Colonic mucosa (tissue), 4 donors: ENCODE data around the gene XPR1. TPM values are rescaled to one million over a fixed set of nuclear protein-coding genes. Genes with fewer than 3 reads are reported as not detected.

ENCODE experiments used
- DNase-seq: peaks from one replicate; pipeline ENCODE4 v3.0.0-alpha.2; 2020
- H3K27ac ChIP-seq: fragments of 200-600 bp; one replicate; pipeline ENCODE4 v1.8.0; 2021
- H3K27me3 ChIP-seq: fragments of 200-600 bp; one replicate; pipeline ENCODE4 v1.8.0; 2021
- H3K36me3 ChIP-seq: fragments of 200-600 bp; one replicate; pipeline ENCODE4 v1.8.0; 2021
- H3K4me1 ChIP-seq: fragments of 200-600 bp; one replicate; pipeline ENCODE4 v1.8.0; 2021; ENCODE audit warnings: mild to moderate bottlenecking
- H3K4me3 ChIP-seq: fragments of 200-600 bp; one replicate; pipeline ENCODE4 v1.8.0; 2021
- H3K9ac ChIP-seq, 2 donors: one replicate each; pipeline ENCODE4 v1.7.0; 2013; ENCODE audit warnings: control low read depth in 2 of 2, low read depth in 2 of 2, low read length in 2 of 2
- H3K9me3 ChIP-seq: fragments of 200-600 bp; one replicate; pipeline ENCODE4 v1.8.0; 2021
- intact Hi-C: fragments of 100-400 bp; cut with DNase I; formaldehyde crosslinking; loops from one replicate; pipeline ENCODE4 v1.14.1; 2022
- total RNA-seq, 2 donors: library from RNA; stranded (reverse); fragmentation: NEBNext Ultra II Directional in 1 of 2; extraction: Animal tissue kit (Norgen Biotek cat#: 25700) in 1 of 2; gene quantifications; one replicate each; pipeline ENCODE4 v1.2.1, GENCODE V29; 2021
- TF ChIP-seq, protein P1 (sequence below): fragments of 200-600 bp; IDR thresholded peaks from one replicate; pipeline ENCODE4 v1.8.0; 2022; ENCODE audit warnings: antibody characterized with exemption, mild to moderate bottlenecking
- donor health status: healthy.
- donor health status: DM: no; HTN: no; CAD: no.
- donor health status: DM: no; HTN: no; CAD: no.

The XPR1 gene
- total RNA-seq, 2 donors from 2014 or later: 20.5 to 25.8 TPM

- no peaks in the 10 kb centered on the region for H3K36me3 ChIP-seq
Observed at GRCh38 chr1:180614730-180615129, 17.1 kb upstream of the XPR1 start.

DNA sequence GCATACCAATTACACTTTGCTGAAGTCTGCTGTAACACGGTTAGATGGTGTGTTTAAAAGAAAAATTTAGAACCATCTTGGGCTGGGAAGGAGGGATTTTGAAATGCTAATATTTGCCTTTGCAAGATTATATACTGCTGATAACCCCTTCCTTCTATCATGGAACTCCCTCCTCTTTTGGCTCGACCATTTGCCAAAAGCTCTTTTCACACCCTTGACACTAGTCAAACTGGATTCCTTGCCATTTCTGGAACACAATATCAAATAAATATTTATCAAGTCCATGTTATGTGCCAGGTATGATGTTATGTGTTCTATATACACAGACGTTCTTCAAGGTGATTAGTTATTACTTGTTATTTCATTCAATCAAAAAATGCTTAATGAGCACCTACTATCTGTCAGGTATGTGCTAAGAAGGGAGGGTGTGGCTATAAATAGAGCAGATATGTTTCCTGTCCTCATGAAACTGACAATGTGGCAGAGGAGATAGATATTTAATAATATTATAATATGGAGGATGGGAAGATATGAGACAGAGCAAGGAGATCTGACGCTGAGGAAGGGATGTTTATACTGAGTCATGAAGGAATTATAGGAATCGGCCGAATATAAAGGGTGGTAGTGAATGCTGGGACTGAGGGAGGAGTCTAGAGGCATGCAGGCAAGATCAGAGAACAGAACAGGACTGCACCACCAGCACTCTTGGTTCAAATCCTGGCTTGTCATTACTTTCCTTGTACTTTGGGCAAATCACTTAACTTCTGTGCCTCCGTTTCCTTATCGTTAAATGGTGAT is 16.1 kb upstream of the XPR1 start:
- Histone ChIP-seq H3K27ac (no peak overlapping the region), H3K36me3 (no peaks in the 10 kb centered on the region), H3K4me1 (no peaks in the 10 kb centered on the region), H3K4me3 (no peak overlapping the region), H3K27me3 (no peaks in the 10 kb centered on the region), H3K9me3 (no peaks in the 10 kb centered on the region), H3K9ac (no peak overlapping the region)
- intact Hi-C loops: no loop called here
- TF ChIP-seq, protein P1, sequence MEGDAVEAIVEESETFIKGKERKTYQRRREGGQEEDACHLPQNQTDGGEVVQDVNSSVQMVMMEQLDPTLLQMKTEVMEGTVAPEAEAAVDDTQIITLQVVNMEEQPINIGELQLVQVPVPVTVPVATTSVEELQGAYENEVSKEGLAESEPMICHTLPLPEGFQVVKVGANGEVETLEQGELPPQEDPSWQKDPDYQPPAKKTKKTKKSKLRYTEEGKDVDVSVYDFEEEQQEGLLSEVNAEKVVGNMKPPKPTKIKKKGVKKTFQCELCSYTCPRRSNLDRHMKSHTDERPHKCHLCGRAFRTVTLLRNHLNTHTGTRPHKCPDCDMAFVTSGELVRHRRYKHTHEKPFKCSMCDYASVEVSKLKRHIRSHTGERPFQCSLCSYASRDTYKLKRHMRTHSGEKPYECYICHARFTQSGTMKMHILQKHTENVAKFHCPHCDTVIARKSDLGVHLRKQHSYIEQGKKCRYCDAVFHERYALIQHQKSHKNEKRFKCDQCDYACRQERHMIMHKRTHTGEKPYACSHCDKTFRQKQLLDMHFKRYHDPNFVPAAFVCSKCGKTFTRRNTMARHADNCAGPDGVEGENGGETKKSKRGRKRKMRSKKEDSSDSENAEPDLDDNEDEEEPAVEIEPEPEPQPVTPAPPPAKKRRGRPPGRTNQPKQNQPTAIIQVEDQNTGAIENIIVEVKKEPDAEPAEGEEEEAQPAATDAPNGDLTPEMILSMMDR: no peak
- no peak for DNase-seq

More at GRCh38 chr1:180614730-180615129, 17.1 kb upstream of the XPR1 start:
- Histone ChIP-seq H3K4me1 (no peaks in the 10 kb centered on the region), H3K9me3 (no peaks in the 10 kb centered on the region), H3K4me3 (no peak overlapping the region), H3K27me3 (no peaks in the 10 kb centered on the region), H3K27ac (no peak overlapping the region), H3K9ac (no peak overlapping the region)
- intact Hi-C loops: no loop called here
- TF ChIP-seq, protein P1: no peak
- DNase-seq: no peak

GRCh38 chr1:180616439-180616838 is 15.4 kb upstream of the XPR1 start:
- no peak overlapping the region for H3K4me3 ChIP-seq
- H3K36me3 ChIP-seq: no peaks in the 10 kb centered on the region
- no peaks in the 10 kb centered on the region for H3K9me3 ChIP-seq
- H3K4me1 ChIP-seq: no peaks in the 10 kb centered on the region
- TF ChIP-seq, protein P1: no peak
- intact Hi-C loops: no loop called here
- H3K9ac ChIP-seq: no peak overlapping the region
- no peaks in the 10 kb centered on the region for H3K27me3 ChIP-seq
- no peak for DNase-seq
- H3K27ac ChIP-seq: no peak overlapping the region

DNA sequence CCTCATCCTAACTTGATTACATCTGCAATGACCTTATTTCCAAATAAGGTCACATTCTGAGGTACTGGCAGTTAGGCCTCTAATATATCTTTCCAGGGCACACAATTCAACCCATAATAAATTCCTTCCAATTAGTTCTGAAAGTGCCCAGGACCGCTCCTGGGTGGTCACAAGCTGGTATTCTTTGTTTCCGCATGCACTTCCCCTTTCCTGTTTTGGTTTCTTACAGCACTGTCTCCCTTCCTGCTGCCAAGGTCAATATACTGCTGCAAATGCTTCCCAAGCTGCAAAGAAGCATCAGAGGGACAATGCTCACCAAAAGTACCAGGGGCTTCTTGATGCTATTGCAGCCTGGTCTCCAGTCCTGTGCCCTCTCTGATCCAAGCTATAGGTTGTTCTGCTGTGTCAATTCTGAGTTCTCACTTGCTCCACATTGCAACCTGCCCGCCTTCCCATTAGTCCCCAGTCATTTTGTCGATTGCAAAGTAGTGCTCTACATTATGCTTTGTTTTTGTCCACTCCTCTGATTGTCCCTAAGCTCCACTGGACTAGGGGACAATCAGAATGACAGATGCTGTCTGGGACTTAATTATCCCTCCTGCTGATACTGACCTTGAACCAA is 13.9 kb upstream of the XPR1 start:
- H3K27me3 ChIP-seq: no peaks in the 10 kb centered on the region
- no peak overlapping the region for H3K9ac ChIP-seq
- no peak for DNase-seq
- no peak overlapping the region for H3K27ac ChIP-seq
- intact Hi-C loops: no loop called here
- H3K4me3 ChIP-seq: no peak overlapping the region
- no peaks in the 10 kb centered on the region for H3K4me1 ChIP-seq
- H3K9me3 ChIP-seq: no peaks in the 10 kb centered on the region
- no peaks in the 10 kb centered on the region for H3K36me3 ChIP-seq
- TF ChIP-seq, protein P1: no peak

- no peaks in the 10 kb centered on the region for H3K9me3 ChIP-seq
- no peak for DNase-seq
- intact Hi-C loops: loop anchor here (10.0 kb wide), 1 partner anchor 86 kb away; no protein-coding TSS in a partner anchor
- no peak overlapping the region for H3K4me3 ChIP-seq
- H3K36me3 ChIP-seq: no peaks in the 10 kb centered on the region
- TF ChIP-seq, protein P1: no peak
- H3K4me1 ChIP-seq: no peaks in the 10 kb centered on the region
- no peaks in the 10 kb centered on the region for H3K27me3 ChIP-seq
- H3K27ac ChIP-seq: no peak overlapping the region
- no peak overlapping the region for H3K9ac ChIP-seq
Observed at GRCh38 chr1:180620581-180620980, 11.2 kb upstream of the XPR1 start.
